OCI-LY7 (cell line): Measurements from ENCODE around the gene NXN. TPM values are rescaled to one million over a fixed set of nuclear protein-coding genes. Genes with fewer than 3 reads are reported as not detected.
A peak's percentile ranks its signal among the peaks of the same experiment; 100 is the strongest.

Experiments used
- BruUV-seq: library from RNA; stranded (reverse); fragments of 400-500 nt; replicated peaks from 2 replicates; lab custom pipeline; 2021; lab: Mats Ljungman, UMichigan
- CTCF ChIA-PET: fragments of 300-600 bp; sonication (Branson Sonifier 250); formaldehyde crosslinking; loops from one replicate; lab custom pipeline; 2022; ENCODE audit warnings: antibody characterized with exemption; ENCODE audit not compliant: unreplicated experiment; lab: Charles Lee
- POLR2A ChIA-PET: fragments of 300-600 bp; sonication (Branson Sonifier 250); formaldehyde crosslinking; loops from one replicate; lab custom pipeline; 2022; ENCODE audit warnings: antibody characterized with exemption; lab: Charles Lee
- DNase-seq: peaks from one replicate; pipeline ENCODE4 v3.0.0-alpha.2; 2015; ENCODE audit warnings: low spot score
- H2AFZ ChIP-seq: fragments of 200-600 bp; sonication (generic), shearing (Covaris generic); 2 replicates; pipeline ENCODE4 v1.6.1; 2014; ENCODE audit warnings: mild to moderate bottlenecking, antibody characterized with exemption, low read length, moderate library complexity
- H3K27ac ChIP-seq: fragments of 200-600 bp; sonication (generic); 2 replicates; pipeline ENCODE4 v1.5.1; 2014; ENCODE audit warnings: mixed run types, low read depth, mild to moderate bottlenecking, moderate library complexity, low read length, inconsistent platforms; ENCODE audit not compliant: poor library complexity, severe bottlenecking
- H3K36me3 ChIP-seq: fragments of 200-600 bp; sonication (generic); 2 replicates; pipeline ENCODE4 v1.6.1; 2014; ENCODE audit warnings: mild to moderate bottlenecking, antibody characterized with exemption, low read length, moderate library complexity, mixed read lengths; ENCODE audit not compliant: insufficient read depth
- H3K4me1 ChIP-seq: fragments of 200-600 bp; sonication (generic); 2 replicates; pipeline ENCODE4 v1.5.1; 2014; ENCODE audit warnings: mild to moderate bottlenecking, low read length; ENCODE audit not compliant: insufficient read depth, poor library complexity, severe bottlenecking
- H3K4me2 ChIP-seq: fragments of 200-600 bp; sonication (generic); 2 replicates; pipeline ENCODE4 v1.6.1; 2014; ENCODE audit warnings: mild to moderate bottlenecking, low read length
- H3K4me3 ChIP-seq: fragments of 200-600 bp; sonication (generic); 2 replicates; pipeline ENCODE4 v1.5.1; 2014; ENCODE audit warnings: mild to moderate bottlenecking, low read depth, low read length; ENCODE audit not compliant: poor library complexity, severe bottlenecking
- H3K79me2 ChIP-seq: fragments of 200-600 bp; sonication (generic); 2 replicates; pipeline ENCODE4 v1.6.1; 2016; ENCODE audit warnings: low read depth, mild to moderate bottlenecking, low read length, moderate library complexity, mixed read lengths; ENCODE audit not compliant: insufficient read depth
- H3K9me2 ChIP-seq: fragments of 200-600 bp; sonication (generic); 2 replicates; pipeline ENCODE4 v1.6.1; 2016; ENCODE audit warnings: mild to moderate bottlenecking, low read length, mixed read lengths; ENCODE audit not compliant: insufficient read depth
- H3K9me3 ChIP-seq: fragments of 200-600 bp; sonication (generic); 2 replicates; pipeline ENCODE4 v1.6.1; 2014; ENCODE audit warnings: mild to moderate bottlenecking, mixed run types, low read length, mixed read lengths
- H4K20me1 ChIP-seq: fragments of 200-600 bp; sonication (generic); 2 replicates; pipeline ENCODE4 v1.6.1; 2014; ENCODE audit warnings: mild to moderate bottlenecking, antibody characterized with exemption, low read length, moderate library complexity, mixed read lengths; ENCODE audit not compliant: insufficient read depth
- CTCF ChIP-seq: fragments of 200-600 bp; sonication (generic); conservative IDR thresholded peaks from 2 replicates; pipeline ENCODE4 v1.5.1; 2014; ENCODE audit warnings: mild to moderate bottlenecking, antibody characterized with exemption, low read length, moderate library complexity, mixed read lengths
- EZH2phosphoT487 ChIP-seq: fragments of 200-600 bp; sonication (generic); IDR thresholded peaks from 2 replicates; pipeline ENCODE4 v1.6.1; 2018; ENCODE audit warnings: low read depth, borderline replicate concordance, mild to moderate bottlenecking, mixed run types, antibody characterized with exemption, low read length, moderate library complexity, mixed read lengths
- intact Hi-C: fragments of 100-400 bp; cut with micrococcal nuclease; formaldehyde crosslinking; loops from one replicate; pipeline ENCODE4 v1.10.0; 2022; ENCODE audit not compliant: unreplicated experiment
- total RNA-seq, 2 experiments: library from RNA; depleted of rRNA in 1 of 2; stranded (reverse); fragments of >200 nt in 1 of 2; shearing (Covaris generic) in 1 of 2; gene quantifications; 2 replicates each; pipeline ENCODE4 v1.2.3, GENCODE V29; 2014 to 2022

Gene NXN
- total RNA-seq, 2 experiments from 2014 or later, result 1.3 to 2.8 TPM

DNA sequence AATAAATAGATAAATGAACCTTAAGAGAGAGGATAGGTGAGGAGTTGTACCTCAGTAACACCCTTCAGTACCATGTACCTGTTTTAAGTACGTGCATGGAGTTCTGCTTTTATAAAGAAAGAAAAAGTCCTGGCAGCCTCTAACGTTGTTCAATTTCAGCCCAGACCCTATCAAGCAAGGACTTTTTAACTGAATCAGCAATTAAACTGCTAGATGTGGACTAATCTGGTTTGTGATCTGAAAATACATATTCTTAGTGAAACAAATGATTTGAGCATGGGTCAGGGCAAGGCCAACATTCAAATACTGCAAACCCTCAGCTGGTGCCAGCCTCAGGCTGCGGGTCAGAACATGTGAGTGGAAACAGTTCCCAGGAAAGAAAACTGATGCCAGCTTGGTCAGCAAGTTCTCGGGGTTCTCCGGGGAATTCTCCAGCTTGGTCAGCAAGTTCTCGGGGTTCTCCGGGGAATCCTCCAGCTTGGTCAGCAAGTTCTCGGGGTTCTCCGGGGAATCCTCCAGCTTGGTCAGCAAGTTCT lies 112.9 kb downstream of the NXN start:
- H2AFZ ChIP-seq, result no peak overlapping the region
- CTCF ChIA-PET, result no interaction called here
- intact Hi-C loops, result no loop called here
- H4K20me1 ChIP-seq, result no peaks in the 10 kb centered on the region
- H3K4me3 ChIP-seq, result no peak overlapping the region
- no peaks in the 10 kb centered on the region for H3K9me3 ChIP-seq
- H3K4me2 ChIP-seq, result no peak overlapping the region
- H3K9me2 ChIP-seq, result no peaks in the 10 kb centered on the region
- H3K36me3 ChIP-seq, result no peaks in the 10 kb centered on the region
- no peaks in the 10 kb centered on the region for H3K79me2 ChIP-seq
- POLR2A ChIA-PET, result no interaction called here
- no TSS peak for BruUV-seq
- TF ChIP-seq CTCF (no peak), EZH2phosphoT487 (no peak)
- no peak for DNase-seq
- H3K4me1 ChIP-seq, result no peaks in the 10 kb centered on the region
- H3K27ac ChIP-seq, result no peak overlapping the region

GRCh38 chr17:864315-864714 lies 115.3 kb downstream of the NXN start:
- POLR2A ChIA-PET, result no interaction called here
- no peak overlapping the region; the same call in 1 of the 2 replicates for H3K4me2 ChIP-seq
- no peaks in the 10 kb centered on the region for H3K9me3 ChIP-seq
- no TSS peak for BruUV-seq
- H3K4me3 ChIP-seq, result no peak overlapping the region
- no peaks in the 10 kb centered on the region for H3K4me1 ChIP-seq
- H2AFZ ChIP-seq, result no peak overlapping the region
- CTCF ChIA-PET, result no interaction called here
- TF ChIP-seq EZH2phosphoT487 (no peak), CTCF (no peak)
- no peaks in the 10 kb centered on the region for H3K9me2 ChIP-seq
- intact Hi-C loops, result no loop called here
- no peaks in the 10 kb centered on the region for H4K20me1 ChIP-seq
- H3K79me2 ChIP-seq, result no peaks in the 10 kb centered on the region
- H3K36me3 ChIP-seq, result no peaks in the 10 kb centered on the region
- DNase-seq, result no peak
- no peak overlapping the region for H3K27ac ChIP-seq

GRCh38 chr17:863880-864279 lies 115.7 kb downstream of the NXN start:
- Histone ChIP-seq H3K9me2 (no peaks in the 10 kb centered on the region), H3K79me2 (no peaks in the 10 kb centered on the region), H2AFZ (no peak overlapping the region), H3K4me1 (no peaks in the 10 kb centered on the region), H4K20me1 (no peaks in the 10 kb centered on the region), H3K36me3 (no peaks in the 10 kb centered on the region), H3K27ac (no peak overlapping the region), H3K4me3 (no peak overlapping the region), H3K9me3 (no peaks in the 10 kb centered on the region), H3K4me2 (peak overlapping the region; percentile 33; the same call in 1 of the 2 replicates)
- intact Hi-C loops, result no loop called here
- BruUV-seq, result no TSS peak
- ChIA-PET CTCF (no interaction called here), POLR2A (no interaction called here)
- DNase-seq, result no peak
- TF ChIP-seq CTCF (no peak), EZH2phosphoT487 (no peak)
